Duodenal mucosa (tissue), 2 donors: ENCODE data around the gene TSPAN2.

Experiments used
- H3K27ac ChIP-seq: one replicate; pipeline ENCODE4 v1.7.0; 2013; ENCODE audit warnings: low read depth, low read length
- H3K27me3 ChIP-seq, 2 donors: one replicate each; pipeline ENCODE4 v1.7.0; 2013; ENCODE audit warnings: low read length in 2 of 2, control low read depth in 1 of 2; ENCODE audit not compliant: insufficient read depth in 2 of 2, control insufficient read depth in 1 of 2
- H3K36me3 ChIP-seq, 2 donors: one replicate each; pipeline ENCODE4 v1.7.0; 2013; ENCODE audit warnings: low read length in 2 of 2, control low read depth in 1 of 2; ENCODE audit not compliant: insufficient read depth in 2 of 2, control insufficient read depth in 1 of 2
- H3K4me1 ChIP-seq, 2 donors: one replicate each; pipeline ENCODE4 v1.7.0; 2013; ENCODE audit warnings: low read length in 2 of 2, control low read depth in 1 of 2; ENCODE audit not compliant: insufficient read depth in 2 of 2, control insufficient read depth in 1 of 2
- H3K4me3 ChIP-seq, 2 donors: one replicate each; pipeline ENCODE4 v1.7.0; 2013; ENCODE audit warnings: low read length in 2 of 2, low read depth in 1 of 2
- H3K9ac ChIP-seq, 2 donors: one replicate each; pipeline ENCODE4 v1.7.0; 2013; ENCODE audit warnings: low read length in 2 of 2, low read depth in 1 of 2
- H3K9me3 ChIP-seq, 2 donors: one replicate each; pipeline ENCODE4 v1.7.0; 2013; ENCODE audit warnings: low read length in 2 of 2, control low read depth in 1 of 2; ENCODE audit not compliant: control insufficient read depth in 1 of 2

TSPAN2 gene

GRCh38 chr1:115115521-115116161 is 26.3 kb upstream of the TSPAN2 start:
- Histone ChIP-seq H3K27ac (no peak overlapping the region), H3K9ac (no peak overlapping the region), H3K27me3 (no peaks in the 10 kb centered on the region), H3K9me3 (peaks cover 3 to 4% of the 10 kb centered on the region in 2 donors), H3K4me3 (no peak overlapping the region), H3K4me1 (no peaks in the 10 kb centered on the region), H3K36me3 (no peaks in the 10 kb centered on the region)

- Histone ChIP-seq H3K9ac (no peak overlapping the region), H3K4me1 (no peaks in the 10 kb centered on the region), H3K36me3 (no peaks in the 10 kb centered on the region), H3K9me3 (no peaks in the 10 kb centered on the region), H3K4me3 (no peak overlapping the region), H3K27me3 (no peaks in the 10 kb centered on the region), H3K27ac (no peak overlapping the region)
These were observed 25.0 kb upstream of the TSPAN2 start for GRCh38 chr1:115114308-115114707.

- no peaks in the 10 kb centered on the region for H3K36me3 ChIP-seq
- H3K4me3 ChIP-seq: no peak overlapping the region
- no peak overlapping the region for H3K9ac ChIP-seq
- no peaks in the 10 kb centered on the region for H3K9me3 ChIP-seq
- H3K27me3 ChIP-seq: no peaks in the 10 kb centered on the region
- no peak overlapping the region for H3K27ac ChIP-seq
- H3K4me1 ChIP-seq: no peaks in the 10 kb centered on the region
These were observed 24.5 kb upstream of the TSPAN2 start for GRCh38 chr1:115113766-115114165.

- Histone ChIP-seq H3K4me3 (no peak overlapping the region), H3K27me3 (no peaks in the 10 kb centered on the region), H3K27ac (no peak overlapping the region)
These were observed 23.4 kb upstream of the TSPAN2 start for GRCh38 chr1:115112496-115113375.

GRCh38 chr1:115107516-115108260 is 18.4 kb upstream of the TSPAN2 start:
- Histone ChIP-seq H3K9me3 (no peaks in the 10 kb centered on the region), H3K4me3 (no peak overlapping the region), H3K4me1 (no peaks in the 10 kb centered on the region), H3K36me3 (no peaks in the 10 kb centered on the region), H3K27me3 (no peaks in the 10 kb centered on the region), H3K27ac (no peak overlapping the region), H3K9ac (no peak overlapping the region)

More at GRCh38 chr1:115112496-115113375, 23.4 kb upstream of the TSPAN2 start:
- no peaks in the 10 kb centered on the region for H3K4me1 ChIP-seq
- H3K9me3 ChIP-seq: no peaks in the 10 kb centered on the region
- no peak overlapping the region for H3K9ac ChIP-seq
- no peaks in the 10 kb centered on the region for H3K36me3 ChIP-seq

GRCh38 chr1:115105831-115106230 is 16.5 kb upstream of the TSPAN2 start:
- no peak overlapping the region for H3K4me3 ChIP-seq
- no peaks in the 10 kb centered on the region for H3K27me3 ChIP-seq
- H3K4me1 ChIP-seq: no peaks in the 10 kb centered on the region
- no peaks in the 10 kb centered on the region for H3K9me3 ChIP-seq
- H3K36me3 ChIP-seq: no peaks in the 10 kb centered on the region
- H3K9ac ChIP-seq: no peak overlapping the region
- H3K27ac ChIP-seq: no peak overlapping the region

- peak overlapping the region; percentile 67 to 74 for H3K4me3 ChIP-seq
- no peaks in the 10 kb centered on the region for H3K9me3 ChIP-seq
- H3K27me3 ChIP-seq: no peaks in the 10 kb centered on the region
- H3K27ac ChIP-seq: peak overlapping the region; percentile 69
- peak overlapping the region; percentile 21 to 64 for H3K9ac ChIP-seq
- peaks cover 8 to 15% of the 10 kb centered on the region in 2 donors for H3K4me1 ChIP-seq
- H3K36me3 ChIP-seq: no peaks in the 10 kb centered on the region
These were observed 10.4 kb upstream of the TSPAN2 start for GRCh38 chr1:115099693-115100050.

GRCh38 chr1:115098979-115099692 is 9.8 kb upstream of the TSPAN2 start:
- H3K9ac ChIP-seq: peak overlapping the region; percentile 21 to 64
- no peaks in the 10 kb centered on the region for H3K9me3 ChIP-seq
- H3K4me1 ChIP-seq: peaks cover 8 to 15% of the 10 kb centered on the region in 2 donors
- no peaks in the 10 kb centered on the region for H3K36me3 ChIP-seq
- peak overlapping the region; percentile 67 to 74 for H3K4me3 ChIP-seq
- peak overlapping the region; percentile 69 for H3K27ac ChIP-seq
- H3K27me3 ChIP-seq: no peaks in the 10 kb centered on the region

- Histone ChIP-seq H3K4me3 (no peak overlapping the region), H3K9me3 (no peaks in the 10 kb centered on the region), H3K36me3 (no peaks in the 10 kb centered on the region), H3K9ac (no peak overlapping the region), H3K4me1 (peaks cover 7 to 10% of the 10 kb centered on the region in 2 donors), H3K27me3 (no peaks in the 10 kb centered on the region), H3K27ac (no peak overlapping the region)
These were observed 2.9 kb upstream of the TSPAN2 start for GRCh38 chr1:115092175-115092574.
